HG02642 (cell line): ENCODE data around the gene SUPT20HL2.
"Not testable (repeated sequence)": the region's sequence is repeated elsewhere in the genome, so short reads cannot be mapped to it uniquely, and the experiment has no call there.

Experiments used
- ATAC-seq: cut with Tn5 transposase; IDR thresholded peaks from one replicate; pipeline ENCODE4 v1.9.1; 2021; ENCODE audit warnings: mild to moderate bottlenecking; ENCODE audit not compliant: unreplicated experiment, poor library complexity

The SUPT20HL2 gene

DNA sequence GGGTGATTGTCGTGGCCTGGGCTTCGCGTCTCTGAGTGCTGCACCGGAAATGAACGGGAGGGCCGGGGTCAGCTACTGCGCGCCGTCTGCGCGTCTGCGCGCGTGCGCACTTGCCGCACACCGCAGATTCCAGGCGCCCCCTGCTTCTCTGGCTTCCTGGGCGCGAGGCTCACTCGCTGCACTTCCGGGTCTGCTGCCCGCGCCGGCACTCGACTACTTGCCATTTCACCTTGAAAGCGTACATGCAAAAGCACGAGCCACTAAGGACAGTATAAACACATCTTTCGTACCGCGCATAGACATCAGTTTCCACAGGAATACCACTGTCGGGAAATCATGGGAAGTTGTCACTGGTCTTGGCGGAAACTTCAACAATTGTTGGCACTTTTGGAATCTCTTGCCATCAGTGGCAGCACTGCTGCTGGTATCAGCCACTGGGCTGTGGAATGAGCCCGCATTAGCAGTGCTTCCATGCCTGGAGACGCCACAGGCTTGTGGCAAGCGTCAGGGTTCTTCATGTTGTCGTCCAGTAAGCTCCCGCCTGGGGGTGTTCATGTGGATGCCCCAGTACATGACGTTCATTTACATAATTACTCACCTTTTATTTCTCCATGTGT lies at the start of gene SUPT20HL2:
SUPT20HL2 (minus strand) TSS at position 51 of the 617 bp plus-strand sequence. CDS start 754 bp downstream, outside the sequence.
- ATAC-seq: no peak

DNA sequence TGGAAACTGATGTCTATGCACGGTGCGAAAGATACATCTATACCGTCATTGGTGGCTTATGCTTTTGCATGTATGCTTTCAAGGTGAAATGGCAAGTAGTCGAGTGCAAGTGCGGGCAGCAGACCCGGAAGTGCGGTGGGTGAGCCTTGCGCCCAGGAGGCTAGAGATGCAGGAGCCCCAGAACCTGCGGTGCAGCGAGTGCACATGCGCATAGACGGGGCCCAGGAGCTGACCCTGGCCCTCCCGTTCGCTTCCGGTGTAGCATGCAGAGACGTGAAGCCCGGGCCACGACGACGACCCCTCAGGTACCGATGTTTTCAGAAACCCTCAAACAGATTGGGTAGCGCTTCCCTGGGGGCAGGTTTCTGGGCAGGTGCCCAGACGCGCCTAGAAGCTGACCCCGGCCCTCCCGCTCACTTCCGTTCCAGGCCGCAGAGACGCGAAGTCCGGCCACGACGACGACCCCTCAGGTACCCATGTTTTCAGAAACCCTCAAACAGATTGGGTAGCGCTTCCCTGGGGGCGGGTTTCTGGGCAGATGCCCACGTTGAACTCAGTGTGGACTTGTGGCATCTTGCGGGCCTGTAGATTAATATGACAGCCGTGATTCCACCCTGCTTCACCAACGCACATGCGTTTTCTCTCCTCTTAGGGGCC lies 48.3 kb upstream of the SUPT20HL2 start:
- ATAC-seq: not testable (repeated sequence)

GRCh38 chrX:24360272-24360671 lies 46.4 kb upstream of the SUPT20HL2 start, which contains the start of gene SUPT20HL1:
Gene SUPT20HL1 (plus strand): TSS chrX:24360639. CDS start chrX:24362761, 2,122 bp downstream.
- ATAC-seq: no peak

GRCh38 chrX:24357106-24357505 lies 43.2 kb upstream of the SUPT20HL2 start:
- no peak for ATAC-seq

DNA sequence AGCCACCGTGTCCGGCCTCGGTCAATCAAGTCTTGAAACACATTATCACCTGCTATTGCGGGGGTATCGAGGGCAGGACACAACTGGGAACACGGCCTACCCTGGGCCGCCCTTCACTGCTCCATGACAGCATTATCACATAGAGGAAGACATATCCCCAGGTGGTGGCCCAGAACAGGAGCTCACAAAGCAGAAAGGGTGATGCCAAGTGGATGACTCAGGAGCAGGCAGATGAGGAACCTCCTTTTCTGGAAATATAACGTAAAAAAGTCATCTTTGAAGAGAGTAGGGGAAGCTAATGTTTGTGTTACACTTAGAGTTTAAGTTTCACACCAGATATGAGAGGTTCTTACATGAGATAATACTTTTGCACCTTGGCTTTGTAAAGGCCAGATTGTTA lies 41.2 kb upstream of the SUPT20HL2 start:
- no peak for ATAC-seq

GRCh38 chrX:24350217-24350616 lies 36.3 kb upstream of the SUPT20HL2 start:
- no peak for ATAC-seq

GRCh38 chrX:24347881-24348280 lies 34.0 kb upstream of the SUPT20HL2 start:
- no peak for ATAC-seq

DNA sequence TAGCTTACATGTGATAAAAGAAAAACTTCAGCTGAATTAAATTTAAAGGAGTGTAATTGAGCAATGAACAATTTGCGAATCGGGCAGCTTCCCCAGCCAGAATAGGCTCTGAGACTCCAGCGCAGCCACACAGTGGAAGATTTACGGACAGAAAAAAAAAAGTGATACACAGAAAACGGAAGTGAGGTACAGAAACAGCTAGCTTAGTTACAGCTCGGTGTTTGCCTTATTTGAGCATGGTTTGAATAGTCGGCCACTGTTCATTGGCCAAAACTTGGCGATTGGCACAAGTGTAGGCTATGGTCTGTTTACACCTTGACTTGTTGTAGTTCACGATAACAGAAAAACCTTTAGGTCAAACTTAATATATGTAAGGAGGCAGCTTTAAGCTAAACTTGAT lies 29.9 kb upstream of the SUPT20HL2 start:
- peak; percentile 91 for ATAC-seq

GRCh38 chrX:24341795-24342194 lies 27.9 kb upstream of the SUPT20HL2 start:
- ATAC-seq: no peak

DNA sequence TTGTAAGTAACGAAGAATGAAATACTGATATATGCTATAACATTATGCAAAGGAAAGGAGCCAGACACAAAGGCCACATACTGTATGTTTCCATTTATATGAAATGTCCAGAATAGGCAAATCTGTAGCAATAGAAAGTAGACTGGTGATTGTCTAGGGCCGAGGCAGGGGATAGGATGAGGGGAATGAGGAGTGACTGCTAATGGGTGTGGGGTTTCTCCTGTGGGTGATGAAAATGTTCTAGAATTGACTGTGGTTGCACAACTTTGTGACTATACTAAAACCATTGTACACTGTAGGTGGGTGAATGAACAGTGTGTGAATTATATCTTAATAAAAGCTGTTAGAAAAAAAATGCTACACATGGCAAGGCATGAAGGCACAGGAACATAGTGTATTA lies 26.6 kb upstream of the SUPT20HL2 start:
- no peak for ATAC-seq

DNA sequence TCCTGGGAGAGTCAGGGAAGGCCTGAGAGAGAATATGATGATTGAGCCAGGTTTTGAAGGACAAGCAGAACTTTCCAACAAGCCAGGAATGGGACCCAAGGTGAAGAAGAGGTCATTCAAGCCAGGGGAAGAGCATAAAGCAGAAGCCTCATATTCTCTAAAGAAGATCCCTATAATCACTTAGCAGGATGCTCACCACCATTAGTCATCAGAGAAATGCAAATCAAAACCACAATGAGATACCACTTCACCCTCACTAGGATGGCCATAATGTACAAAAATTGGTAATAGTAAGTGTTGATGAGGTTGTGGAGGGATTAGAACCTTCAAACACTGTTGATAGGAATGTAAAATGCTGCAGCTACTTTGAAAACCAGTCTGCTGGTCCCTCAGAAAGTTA lies 26.0 kb upstream of the SUPT20HL2 start:
- no peak for ATAC-seq

GRCh38 chrX:24335871-24336270 lies 22.0 kb upstream of the SUPT20HL2 start:
- no peak for ATAC-seq

GRCh38 chrX:24334461-24334860 lies 20.6 kb upstream of the SUPT20HL2 start:
- no peak for ATAC-seq

- ATAC-seq: no peak
Observed at GRCh38 chrX:24333371-24333770, 19.5 kb upstream of the SUPT20HL2 start.

- no peak for ATAC-seq
Observed at GRCh38 chrX:24332878-24333277, 19.0 kb upstream of the SUPT20HL2 start.

- no peak for ATAC-seq
Observed at GRCh38 chrX:24325231-24325630, 11.4 kb upstream of the SUPT20HL2 start.

DNA sequence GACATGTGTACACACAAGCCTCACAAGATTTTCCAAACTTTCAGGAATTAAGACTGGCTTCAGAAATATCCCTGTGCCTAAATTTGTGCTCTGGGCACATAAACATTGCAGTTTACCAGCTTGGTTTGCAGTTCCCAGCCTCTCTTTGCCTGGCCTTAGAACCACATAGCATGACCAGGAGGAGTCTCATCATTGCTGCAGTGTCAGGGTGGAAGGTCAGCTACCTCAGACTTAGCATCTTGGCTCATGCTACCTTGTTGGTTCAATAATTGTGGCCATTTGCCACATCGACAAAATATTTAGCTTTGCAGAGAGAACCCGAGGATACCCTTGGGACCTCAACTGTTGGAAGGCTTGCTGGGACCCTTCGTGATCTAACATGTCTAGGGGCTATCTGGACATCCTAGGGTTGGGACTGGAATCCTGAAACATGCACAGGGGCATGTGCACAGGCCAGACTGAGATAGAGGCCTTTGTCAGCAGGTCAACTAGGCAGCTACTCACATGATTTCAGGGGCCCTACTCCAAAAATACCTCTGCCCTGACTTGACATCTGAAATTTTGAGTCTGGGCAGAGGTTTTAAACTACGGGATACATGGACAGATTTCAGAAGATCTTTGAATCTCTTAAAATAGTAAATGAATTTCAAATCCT lies 8.0 kb upstream of the SUPT20HL2 start:
- no peak for ATAC-seq

DNA sequence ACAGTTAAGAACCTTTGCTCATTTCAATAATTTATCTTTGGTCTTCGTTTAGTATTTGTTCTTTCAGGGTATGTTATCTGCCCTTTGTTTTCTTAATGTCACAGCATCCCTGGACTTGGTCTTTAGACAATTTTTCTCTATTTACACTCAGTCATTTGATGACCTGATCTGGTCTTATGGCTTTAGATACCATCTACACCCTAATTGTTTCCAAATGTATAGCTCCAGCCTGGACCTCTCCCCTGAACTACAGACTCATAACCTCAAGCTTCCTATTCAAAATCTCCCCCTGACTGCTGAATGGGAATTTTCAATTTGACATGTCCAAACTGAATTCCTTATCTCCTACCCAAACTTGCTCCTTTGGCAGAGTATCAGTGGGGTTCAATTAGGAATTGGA lies 3.7 kb upstream of the SUPT20HL2 start:
- no peak for ATAC-seq

DNA sequence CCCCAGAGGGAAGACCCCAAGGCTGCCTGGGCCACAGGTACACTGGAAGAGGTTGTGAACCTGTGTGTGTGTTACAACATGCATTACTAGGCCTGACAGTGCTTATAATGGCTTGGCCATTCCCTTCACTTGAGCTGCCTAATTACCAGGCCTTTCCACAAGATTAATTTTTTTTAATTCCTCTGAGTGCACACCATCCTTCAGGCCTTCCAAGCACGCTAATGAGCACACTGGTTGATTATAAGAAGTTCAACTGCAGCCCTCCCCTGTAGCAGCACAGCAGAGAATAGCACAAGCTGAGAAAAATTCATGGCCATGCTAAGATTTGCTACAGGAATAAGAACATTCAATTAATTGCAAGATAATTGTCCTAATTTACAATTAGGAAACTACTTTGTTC lies 2.2 kb upstream of the SUPT20HL2 start:
- no peak for ATAC-seq

DNA sequence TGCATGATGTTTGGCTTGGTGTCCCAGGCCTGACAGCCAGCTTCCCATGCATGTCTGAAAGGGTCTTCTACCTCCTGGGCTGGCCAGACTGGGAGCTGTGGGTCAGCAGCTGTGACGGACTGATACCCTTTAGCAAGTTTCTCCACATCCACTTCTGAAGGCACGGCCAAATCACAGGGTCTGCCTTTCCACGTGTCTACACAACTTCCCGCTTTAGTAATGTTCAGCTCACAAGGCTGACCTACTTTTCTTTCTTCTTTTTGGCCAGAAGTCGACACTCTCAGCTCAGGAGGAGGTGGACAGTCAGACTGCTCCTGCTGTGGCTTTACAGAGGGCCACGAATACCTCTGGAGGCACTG lies 1.6 kb downstream of the SUPT20HL2 start:
- ATAC-seq: not testable (repeated sequence)

- not testable (repeated sequence) for ATAC-seq
Observed at GRCh38 chrX:24311507-24312248, 2.2 kb downstream of the SUPT20HL2 start.
